SK-N-SH (cell line): Measurements from ENCODE around the gene IGSF11. TPM values are rescaled to one million over a fixed set of nuclear protein-coding genes. Genes with fewer than 3 reads are reported as not detected.

Source experiments
- CTCF ChIA-PET: fragments of 300-600, 350-600 bp; formaldehyde crosslinking; extraction: SDS; loops from one replicate; lab custom pipeline; 2021; lab: Yijun Ruan, JAX
- POLR2A ChIA-PET: fragments of 350-600 bp; sonication (Branson Sonifier 250); formaldehyde crosslinking; extraction: SDS; loops from one replicate; lab custom pipeline; 2020; ENCODE audit warnings: antibody characterized with exemption, inconsistent platforms; lab: Yijun Ruan, JAX
- DNase-seq: peaks from one replicate; pipeline ENCODE4 v3.0.0; 2012
- H2AFZ ChIP-seq: fragments of 200-600 bp; sonication (generic); 2 replicates; pipeline ENCODE4 v1.8.1; 2016; ENCODE audit warnings: antibody characterized with exemption, mild to moderate bottlenecking, low read depth
- H3F3A ChIP-seq: fragments of 200-600 bp; sonication (generic); replicated peaks from 2 replicates; pipeline ENCODE3; 2016; ENCODE audit warnings: antibody characterized with exemption, mild to moderate bottlenecking; ENCODE audit not compliant: insufficient read depth
- H3K27ac ChIP-seq, 2 experiments: fragments of 200-500 bp in 1 of 2; fragments of 200-600 bp in 1 of 2; sonication (Bioruptor generic) in 1 of 2; sonication (generic), shearing (Covaris generic) in 1 of 2; 2 replicates each; pipeline versions ENCODE4 v1.5.1 to v1.6.1; 2014 to 2016; ENCODE audit warnings: low read depth in 2 of 2, inconsistent platforms in 1 of 2, low read length in 1 of 2, mild to moderate bottlenecking in 1 of 2, mixed read lengths in 1 of 2
- H3K27me3 ChIP-seq: fragments of 200-600 bp; sonication (generic), shearing (Covaris generic); 2 replicates; pipeline ENCODE4 v1.6.1; 2016; ENCODE audit warnings: mixed run types; ENCODE audit not compliant: insufficient read depth
- H3K36me3 ChIP-seq, 2 experiments: fragments of 200-500 bp in 1 of 2; fragments of 200-600 bp in 1 of 2; sonication (Bioruptor generic) in 1 of 2; sonication (generic) in 1 of 2; replicated peaks in 1 of 2; 2 replicates each; pipeline versions ENCODE3 to v1.5.1; 2014 to 2016; ENCODE audit warnings: low read length in 1 of 2, mild to moderate bottlenecking in 1 of 2; ENCODE audit not compliant: insufficient read depth in 2 of 2, control insufficient read depth in 1 of 2
- H3K4me1 ChIP-seq, 2 experiments: fragments of 200-500 bp in 1 of 2; fragments of 200-600 bp in 1 of 2; sonication (Bioruptor generic) in 1 of 2; sonication (generic), shearing (Covaris generic) in 1 of 2; 2 replicates each; pipeline versions ENCODE4 v1.5.1 to v1.6.1; 2014 to 2016; ENCODE audit warnings: low read depth in 1 of 2, low read length in 1 of 2, mixed run types in 1 of 2; ENCODE audit not compliant: insufficient read depth in 2 of 2, control insufficient read depth in 1 of 2
- H3K4me2 ChIP-seq: fragments of 200-600 bp; sonication (generic), shearing (Covaris generic); 2 replicates; pipeline ENCODE4 v1.6.1; 2017; ENCODE audit warnings: mixed run types
- H3K4me3 ChIP-seq, 2 experiments: fragments of 200-500 bp in 1 of 2; fragments of 200-600 bp in 1 of 2; sonication (Bioruptor generic) in 1 of 2; sonication (generic), shearing (Covaris generic) in 1 of 2; 2 replicates each; pipeline versions ENCODE4 v1.5.1 to v1.8.1; 2014 to 2016; ENCODE audit warnings: low read depth in 2 of 2, inconsistent platforms in 1 of 2, low read length in 1 of 2, mild to moderate bottlenecking in 1 of 2, mixed read lengths in 1 of 2, moderate library complexity in 1 of 2
- H3K79me2 ChIP-seq: fragments of 200-600 bp; sonication (generic); 2 replicates; pipeline ENCODE4 v1.8.1; 2017; ENCODE audit warnings: mild to moderate bottlenecking; ENCODE audit not compliant: insufficient read depth
- H3K9ac ChIP-seq: fragments of 200-600 bp; sonication (generic); 2 replicates; pipeline ENCODE4 v1.6.1; 2017; ENCODE audit warnings: mixed run types
- H3K9me2 ChIP-seq: fragments of 200-600 bp; sonication (generic); 2 replicates; pipeline ENCODE4 v1.6.1; 2017; ENCODE audit warnings: mixed run types
- H3K9me3 ChIP-seq: fragments of 200-600 bp; sonication (generic); 2 replicates; pipeline ENCODE4 v1.6.1; 2017; ENCODE audit warnings: mixed run types, mild to moderate bottlenecking, moderate library complexity
- H4K20me1 ChIP-seq: fragments of 200-600 bp; sonication (generic); 2 replicates; pipeline ENCODE4 v1.6.1; 2017; ENCODE audit warnings: mild to moderate bottlenecking, mixed run types; ENCODE audit not compliant: insufficient read depth
- CHD2 ChIP-seq: fragments of 150-350 bp; IDR thresholded peaks from 2 replicates; pipeline ENCODE4 v1.6.1; 2018; ENCODE audit warnings: low read length; ENCODE audit not compliant: partially characterized antibody
- EP300 ChIP-seq, 2 experiments: IDR thresholded peaks; 2 replicates each; pipeline versions ENCODE4 v1.4.0 to v1.6.1; 2012; ENCODE audit warnings: borderline replicate concordance in 1 of 2, low read depth in 1 of 2, low read length in 1 of 2
- EZH2phosphoT487 ChIP-seq: fragments of 200-600 bp; sonication (generic); IDR thresholded peaks from 2 replicates; pipeline ENCODE4 v1.6.1; 2017; ENCODE audit warnings: low read depth, mixed run types, mild to moderate bottlenecking, antibody characterized with exemption, moderate library complexity, borderline replicate concordance
- FOSL2 ChIP-seq: IDR thresholded peaks from 2 replicates; pipeline ENCODE4 v1.4.0; 2012; ENCODE audit warnings: low read depth, mild to moderate bottlenecking, moderate library complexity, borderline replicate concordance
- FOXM1 ChIP-seq: IDR thresholded peaks from 2 replicates; pipeline ENCODE4 v1.4.0; 2012; ENCODE audit warnings: low read depth, mild to moderate bottlenecking
- GATA2 ChIP-seq: sonication (generic); formaldehyde crosslinking; IDR thresholded peaks from 2 replicates; pipeline ENCODE4 v1.5.0; 2020; ENCODE audit warnings: mild to moderate bottlenecking, missing genetic modification reagents
- JUND ChIP-seq: IDR thresholded peaks from 2 replicates; pipeline ENCODE4 v1.4.0; 2012
- MEF2A ChIP-seq: IDR thresholded peaks from 2 replicates; pipeline ENCODE4 v1.4.0; 2012; ENCODE audit warnings: low read depth, borderline replicate concordance
- NFIC ChIP-seq: IDR thresholded peaks from 2 replicates; pipeline ENCODE4 v1.4.0; 2012; ENCODE audit warnings: borderline replicate concordance
- POLR2AphosphoS5 ChIP-seq: IDR thresholded peaks from 2 replicates; pipeline ENCODE4 v1.6.1; 2012; ENCODE audit warnings: low read depth, low read length
- RCOR1 ChIP-seq: fragments of 150-350 bp; IDR thresholded peaks from 2 replicates; pipeline ENCODE4 v1.6.1; 2017; ENCODE audit warnings: antibody characterized with exemption, low read length
- WGBS: methylation state at CpG from one replicate; pipeline ENCODE4 v1.1.6; 2017; ENCODE audit warnings: low lambda C conversion rate; 5-methylcytosine and 5-hydroxymethylcytosine counted together
- polyA plus RNA-seq, 3 experiments: library from polyadenylated mRNA; depleted of rRNA; stranded (reverse); fragments of >200 nt; gene quantifications; 2 replicates each; pipeline ENCODE4 v1.2.3, GENCODE V29; 2012
- TF ChIP-seq, protein P1 (sequence below): IDR thresholded peaks from 2 replicates; pipeline ENCODE4; 2012
- TF ChIP-seq, protein P2 (sequence below): fragments of 150-350 bp; IDR thresholded peaks from 2 replicates; pipeline ENCODE4 v1.6.1; 2016; ENCODE audit warnings: mild to moderate bottlenecking, low read depth, low read length
- TF ChIP-seq, protein P3 (sequence below): IDR thresholded peaks from 2 replicates; pipeline ENCODE4 v1.4.0; 2012; ENCODE audit warnings: low read depth, borderline replicate concordance
- TF ChIP-seq, protein P4 (sequence below): fragments of 200-600 bp; sonication (generic); IDR thresholded peaks from 2 replicates; pipeline ENCODE4 v1.6.1; 2017; ENCODE audit warnings: antibody characterized with exemption, mild to moderate bottlenecking, moderate library complexity

The IGSF11 gene
- polyA plus RNA-seq, 1 of the 3 experiments (the other 2 are of a cell fraction) = 0.07 TPM

DNA sequence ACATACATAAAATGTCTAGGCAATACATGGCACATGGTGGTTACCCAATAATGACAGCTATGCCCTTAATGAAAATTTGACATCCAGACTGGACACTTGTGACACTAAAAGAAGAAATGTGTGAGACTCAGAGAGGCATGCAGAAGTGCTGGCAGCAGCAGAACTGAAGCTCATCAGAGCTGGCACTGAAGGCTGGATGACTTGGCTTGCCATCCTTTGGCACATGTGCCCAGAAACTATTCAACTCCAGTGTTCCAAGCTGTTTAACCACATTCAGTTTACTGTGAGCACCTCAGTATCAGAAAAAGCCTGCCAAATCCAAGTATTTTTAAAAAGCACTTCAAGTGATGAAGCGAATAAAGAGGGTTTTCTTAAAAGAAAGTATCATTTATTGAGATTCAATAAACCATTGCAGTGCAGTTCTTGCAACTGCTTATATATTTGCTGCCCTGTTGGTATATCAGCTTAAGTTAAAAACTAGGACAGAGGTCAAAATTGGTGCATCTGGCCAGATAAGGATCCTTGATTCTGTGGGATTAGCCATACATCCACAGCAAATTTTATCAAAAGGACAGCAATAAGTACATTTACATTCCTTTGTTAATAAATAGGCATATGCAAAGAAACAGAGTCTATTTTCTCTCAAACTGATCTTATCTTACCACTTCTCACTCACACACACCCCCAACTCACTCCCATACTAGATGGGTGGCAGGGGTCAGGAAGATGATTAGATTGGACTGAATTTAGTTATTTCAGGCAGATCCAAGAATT is 15.8 kb downstream of the IGSF11 start:
- H3K27me3 ChIP-seq = no peaks in the 10 kb centered on the region
- no peaks in the 10 kb centered on the region for H3K79me2 ChIP-seq
- H3K4me2 ChIP-seq = no peak overlapping the region
- H2AFZ ChIP-seq = no peak overlapping the region
- H3K9ac ChIP-seq = no peak overlapping the region
- H3F3A ChIP-seq = no peaks in the 10 kb centered on the region
- CTCF ChIA-PET = interaction anchor here (1.0 to 2.5 kb wide), 4 partner anchors 16 to 135 kb away, joined by 4 to 16 read pairs (median 8); partner anchors contain the start of gene IGSF11
- POLR2A ChIA-PET = interaction anchor here (1.6 kb wide), 1 partner anchor 16 kb away, joined by 3 read pairs; the partner anchor contains the start of gene IGSF11
- 43% methylated on average over 1 of the region's 1 CpG for WGBS
- H4K20me1 ChIP-seq = no peaks in the 10 kb centered on the region
- H3K9me2 ChIP-seq = no peaks in the 10 kb centered on the region
- no peak overlapping the region; a peak in 1 of 4 replicates for H3K27ac ChIP-seq
- no peaks in the 10 kb centered on the region for H3K9me3 ChIP-seq
- DNase-seq = peak; percentile 22
- TF ChIP-seq RCOR1 = peak; percentile 80; the same call in 1 of the 2 replicates
- TF ChIP-seq, protein P1, sequence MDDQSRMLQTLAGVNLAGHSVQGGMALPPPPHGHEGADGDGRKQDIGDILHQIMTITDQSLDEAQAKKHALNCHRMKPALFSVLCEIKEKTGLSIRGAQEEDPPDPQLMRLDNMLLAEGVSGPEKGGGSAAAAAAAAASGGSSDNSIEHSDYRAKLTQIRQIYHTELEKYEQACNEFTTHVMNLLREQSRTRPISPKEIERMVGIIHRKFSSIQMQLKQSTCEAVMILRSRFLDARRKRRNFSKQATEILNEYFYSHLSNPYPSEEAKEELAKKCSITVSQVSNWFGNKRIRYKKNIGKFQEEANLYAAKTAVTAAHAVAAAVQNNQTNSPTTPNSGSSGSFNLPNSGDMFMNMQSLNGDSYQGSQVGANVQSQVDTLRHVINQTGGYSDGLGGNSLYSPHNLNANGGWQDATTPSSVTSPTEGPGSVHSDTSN = no peak
- TF ChIP-seq GATA2 = peak; percentile 75
- no peak for TF ChIP-seq MEF2A
- TF ChIP-seq NFIC = no peak
- peak in 1 of 2 experiments; percentile 41; a peak in 1 of 4 replicates for TF ChIP-seq EP300 (IDR thresholded peaks at IDR 0.05; ENCODE audit: borderline replicate concordance in 1 of 2, low read depth in 1 of 2, low read length in 1 of 2)
- TF ChIP-seq, protein P2, sequence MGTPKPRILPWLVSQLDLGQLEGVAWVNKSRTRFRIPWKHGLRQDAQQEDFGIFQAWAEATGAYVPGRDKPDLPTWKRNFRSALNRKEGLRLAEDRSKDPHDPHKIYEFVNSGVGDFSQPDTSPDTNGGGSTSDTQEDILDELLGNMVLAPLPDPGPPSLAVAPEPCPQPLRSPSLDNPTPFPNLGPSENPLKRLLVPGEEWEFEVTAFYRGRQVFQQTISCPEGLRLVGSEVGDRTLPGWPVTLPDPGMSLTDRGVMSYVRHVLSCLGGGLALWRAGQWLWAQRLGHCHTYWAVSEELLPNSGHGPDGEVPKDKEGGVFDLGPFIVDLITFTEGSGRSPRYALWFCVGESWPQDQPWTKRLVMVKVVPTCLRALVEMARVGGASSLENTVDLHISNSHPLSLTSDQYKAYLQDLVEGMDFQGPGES = no peak
- no peak for TF ChIP-seq JUND
- TF ChIP-seq FOXM1 = no peak
- peak; percentile 8 for TF ChIP-seq CHD2
- no peak for TF ChIP-seq FOSL2
- H3K4me1 ChIP-seq = peaks cover 0 to 10% of the 10 kb centered on the region in 2 experiments; a peak in 2 of 4 replicates
- H3K4me3 ChIP-seq = no peak overlapping the region
- no peaks in the 10 kb centered on the region for H3K36me3 ChIP-seq

DNA sequence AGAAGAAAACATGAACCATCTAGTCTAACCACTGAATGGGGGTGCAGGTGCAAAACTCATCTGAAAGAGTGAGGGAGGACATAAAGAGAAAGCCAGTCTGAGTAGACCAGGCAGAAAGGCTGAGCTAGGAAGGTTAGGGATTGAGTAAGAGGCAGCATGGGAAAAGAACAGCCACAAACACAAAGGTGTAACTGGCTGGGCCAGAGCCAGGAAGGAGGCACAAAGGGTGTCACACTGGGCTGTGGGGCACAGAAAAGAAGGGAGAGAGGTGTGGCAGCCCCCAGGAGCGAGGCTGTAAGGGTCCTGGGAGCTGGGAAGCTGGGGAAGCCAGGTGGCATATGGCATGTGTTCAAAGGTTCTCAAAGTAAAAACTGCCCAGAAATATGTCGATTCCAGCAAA is 18.7 kb downstream of the IGSF11 start:
- Histone ChIP-seq H3K27ac (no peak overlapping the region), H3K9ac (no peak overlapping the region), H3K36me3 (no peaks in the 10 kb centered on the region), H4K20me1 (no peaks in the 10 kb centered on the region), H3K9me3 (no peaks in the 10 kb centered on the region), H2AFZ (no peak overlapping the region), H3K4me2 (no peak overlapping the region), H3K79me2 (no peaks in the 10 kb centered on the region), H3K4me1 (peaks cover 0 to 10% of the 10 kb centered on the region in 2 experiments; a peak in 2 of 4 replicates), H3K4me3 (no peak overlapping the region), H3F3A (no peaks in the 10 kb centered on the region), H3K9me2 (no peaks in the 10 kb centered on the region), H3K27me3 (no peaks in the 10 kb centered on the region)
- CTCF ChIA-PET = interaction anchor here (0.7 to 2.2 kb wide), 2 partner anchors 18 to 65 kb away, joined by 4 to 8 read pairs; partner anchors contain the start of gene IGSF11
- WGBS = 38% methylated on average over 2 of the region's 2 CpGs
- POLR2A ChIA-PET = no interaction called here
- TF ChIP-seq, protein P3, sequence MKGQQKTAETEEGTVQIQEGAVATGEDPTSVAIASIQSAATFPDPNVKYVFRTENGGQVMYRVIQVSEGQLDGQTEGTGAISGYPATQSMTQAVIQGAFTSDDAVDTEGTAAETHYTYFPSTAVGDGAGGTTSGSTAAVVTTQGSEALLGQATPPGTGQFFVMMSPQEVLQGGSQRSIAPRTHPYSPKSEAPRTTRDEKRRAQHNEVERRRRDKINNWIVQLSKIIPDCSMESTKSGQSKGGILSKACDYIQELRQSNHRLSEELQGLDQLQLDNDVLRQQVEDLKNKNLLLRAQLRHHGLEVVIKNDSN = no peak
- TF ChIP-seq RCOR1 (no peak), EP300 (IDR thresholded peaks at IDR 0.05; ENCODE audit: borderline replicate concordance in 1 of 2, low read depth in 1 of 2, low read length in 1 of 2) (no peak), EZH2phosphoT487 (no peak), POLR2AphosphoS5 (no peak), FOSL2 (no peak)
- TF ChIP-seq, protein P1 = no peak
- TF ChIP-seq, protein P4, sequence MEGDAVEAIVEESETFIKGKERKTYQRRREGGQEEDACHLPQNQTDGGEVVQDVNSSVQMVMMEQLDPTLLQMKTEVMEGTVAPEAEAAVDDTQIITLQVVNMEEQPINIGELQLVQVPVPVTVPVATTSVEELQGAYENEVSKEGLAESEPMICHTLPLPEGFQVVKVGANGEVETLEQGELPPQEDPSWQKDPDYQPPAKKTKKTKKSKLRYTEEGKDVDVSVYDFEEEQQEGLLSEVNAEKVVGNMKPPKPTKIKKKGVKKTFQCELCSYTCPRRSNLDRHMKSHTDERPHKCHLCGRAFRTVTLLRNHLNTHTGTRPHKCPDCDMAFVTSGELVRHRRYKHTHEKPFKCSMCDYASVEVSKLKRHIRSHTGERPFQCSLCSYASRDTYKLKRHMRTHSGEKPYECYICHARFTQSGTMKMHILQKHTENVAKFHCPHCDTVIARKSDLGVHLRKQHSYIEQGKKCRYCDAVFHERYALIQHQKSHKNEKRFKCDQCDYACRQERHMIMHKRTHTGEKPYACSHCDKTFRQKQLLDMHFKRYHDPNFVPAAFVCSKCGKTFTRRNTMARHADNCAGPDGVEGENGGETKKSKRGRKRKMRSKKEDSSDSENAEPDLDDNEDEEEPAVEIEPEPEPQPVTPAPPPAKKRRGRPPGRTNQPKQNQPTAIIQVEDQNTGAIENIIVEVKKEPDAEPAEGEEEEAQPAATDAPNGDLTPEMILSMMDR = no peak
- no peak for DNase-seq
